ENCODE measurements around the gene DPH2. TPM values are rescaled to one million over a fixed set of nuclear protein-coding genes. Genes with fewer than 3 reads are reported as not detected.

The DPH2 gene
- total RNA-seq, 1 donor from 2014 or later = 25.3 TPM

- H3K27me3 Mint-ChIP-seq (ENCODE audit: unreplicated experiment) = peaks cover 12% of the 10 kb centered on the region
- peak overlapping the region; percentile 31 for H3K27ac Mint-ChIP-seq (ENCODE audit: unreplicated experiment)
- peaks cover 8% of the 10 kb centered on the region for H3K4me1 Mint-ChIP-seq (ENCODE audit: low read depth, unreplicated experiment)
- no peaks in the 10 kb centered on the region for H3K36me3 Mint-ChIP-seq (ENCODE audit: unreplicated experiment)
- DNase-seq = no peak
- peak overlapping the region; percentile 97 for H3K4me3 Mint-ChIP-seq (ENCODE audit: unreplicated experiment)
- H3K9me3 Mint-ChIP-seq (ENCODE audit: unreplicated experiment) = peaks cover 11% of the 10 kb centered on the region
- no peak for TF ChIP-seq CTCF (IDR thresholded peaks at IDR 0.05; ENCODE audit: partially characterized antibody, unreplicated experiment)
Observed at GRCh38 chr1:43970911-43971310, 1.1 kb downstream of the DPH2 start.

- Mint-ChIP-seq H3K36me3 (ENCODE audit: unreplicated experiment) (no peaks in the 10 kb centered on the region), H3K27me3 (ENCODE audit: unreplicated experiment) (peaks cover 12% of the 10 kb centered on the region), H3K4me3 (ENCODE audit: unreplicated experiment) (peak overlapping the region; percentile 97), H3K9me3 (ENCODE audit: unreplicated experiment) (peaks cover 11% of the 10 kb centered on the region), H3K27ac (ENCODE audit: unreplicated experiment) (no peak overlapping the region), H3K4me1 (ENCODE audit: low read depth, unreplicated experiment) (peaks cover 10% of the 10 kb centered on the region)
- no peak for DNase-seq
- TF ChIP-seq CTCF (IDR thresholded peaks at IDR 0.05; ENCODE audit: partially characterized antibody, unreplicated experiment) = no peak
Observed at GRCh38 chr1:43971336-43971980, 1.6 kb downstream of the DPH2 start.

GRCh38 chr1:43973981-43974442, 4.2 kb downstream of the DPH2 start:
- peaks cover 18% of the 10 kb centered on the region for H3K4me1 Mint-ChIP-seq (ENCODE audit: low read depth, unreplicated experiment)
- peaks cover 9% of the 10 kb centered on the region for H3K36me3 Mint-ChIP-seq (ENCODE audit: unreplicated experiment)
- peaks cover 16% of the 10 kb centered on the region for H3K27me3 Mint-ChIP-seq (ENCODE audit: unreplicated experiment)
- TF ChIP-seq CTCF (IDR thresholded peaks at IDR 0.05; ENCODE audit: partially characterized antibody, unreplicated experiment) = no peak
- no peak for DNase-seq
- H3K4me3 Mint-ChIP-seq (ENCODE audit: unreplicated experiment) = peak overlapping the region; percentile 88
- peaks cover 13% of the 10 kb centered on the region for H3K9me3 Mint-ChIP-seq (ENCODE audit: unreplicated experiment)
- peak overlapping the region; percentile 97 for H3K27ac Mint-ChIP-seq (ENCODE audit: unreplicated experiment)

GRCh38 chr1:43974443-43975248, 4.8 kb downstream of the DPH2 start, which contains the start of gene ATP6V0B:
ATP6V0B (plus strand) TSS chr1:43974960; CDS start chr1:43975041, 81 bp downstream.
- Mint-ChIP-seq H3K4me1 (ENCODE audit: low read depth, unreplicated experiment) (peaks cover 18% of the 10 kb centered on the region), H3K27ac (ENCODE audit: unreplicated experiment) (peak within 1 kb of the TSS; percentile 97), H3K36me3 (ENCODE audit: unreplicated experiment) (peaks cover 9% of the 10 kb centered on the region), H3K4me3 (ENCODE audit: unreplicated experiment) (peak within 1 kb of the TSS; percentile 90), H3K27me3 (ENCODE audit: unreplicated experiment) (peaks cover 14% of the 10 kb centered on the region), H3K9me3 (ENCODE audit: unreplicated experiment) (peaks cover 13% of the 10 kb centered on the region)
- DNase-seq = peak; percentile 97
- TF ChIP-seq CTCF (IDR thresholded peaks at IDR 0.05; ENCODE audit: partially characterized antibody, unreplicated experiment) = peak; percentile 26
